Left colon (tissue), 2 donors: Measurements from ENCODE around the gene CTPS2. TPM values are rescaled to one million over a fixed set of nuclear protein-coding genes. Genes with fewer than 3 reads are reported as not detected.
"Not testable (repeated sequence)": the region's sequence is repeated elsewhere in the genome, so short reads cannot be mapped to it uniquely, and the experiment has no call there.

ENCODE experiments used
- ATAC-seq: fragments of 200-7000 bp; cut with Tn5 transposase; one replicate; pipeline ENCODE4 v1.9.1; 2020; ENCODE audit warnings: mild to moderate bottlenecking, moderate library complexity
- DNase-seq, 2 donors: peaks; one replicate each; pipeline ENCODE4 v3.0.0-alpha.2; 2020
- intact Hi-C, 2 donors: fragments of 100-400 bp; cut with DNase I in 1 of 2; cut with micrococcal nuclease in 1 of 2; formaldehyde crosslinking; loops; one replicate each; pipeline versions ENCODE4 v1.11.2 to v1.14.0; 2022; cut with DNase I, micrococcal nuclease
- total RNA-seq, 2 donors: library from RNA; stranded (reverse); fragmentation: NEBNext Ultra II Directional; extraction: Animal tissue kit (Norgen Biotek cat#: 25700); gene quantifications; one replicate each; pipeline ENCODE4 v1.2.1, GENCODE V29; 2021
- donor health status: DM: no; HTN: no; CAD: no.
- donor health status: DM: yes; HTN: yes; CAD: no.

CTPS2 gene
- total RNA-seq, 2 donors from 2014 or later = 16.0 to 16.5 TPM

DNA sequence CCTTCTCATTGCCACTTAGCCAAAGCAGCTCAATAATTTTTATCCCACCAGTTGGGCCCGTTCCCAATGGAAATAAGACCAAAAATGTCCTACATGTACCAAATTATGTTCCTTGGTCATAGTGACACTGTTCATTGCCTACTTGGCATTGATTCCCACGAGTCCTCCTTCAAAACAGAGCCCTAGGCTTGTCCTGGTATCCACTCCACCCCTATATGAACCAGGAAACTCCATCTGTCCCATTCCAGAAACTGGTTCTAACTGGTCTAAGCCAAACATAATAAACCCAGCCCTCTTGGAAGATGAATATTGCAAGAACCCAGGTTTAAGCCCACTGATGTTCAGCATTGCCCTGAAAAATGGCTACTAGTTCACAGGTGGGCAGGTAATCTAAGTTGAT lies 93.4 kb downstream of the CTPS2 start:
- intact Hi-C loops = no loop called here
- peak; percentile 89 for ATAC-seq
- no peak for DNase-seq

DNA sequence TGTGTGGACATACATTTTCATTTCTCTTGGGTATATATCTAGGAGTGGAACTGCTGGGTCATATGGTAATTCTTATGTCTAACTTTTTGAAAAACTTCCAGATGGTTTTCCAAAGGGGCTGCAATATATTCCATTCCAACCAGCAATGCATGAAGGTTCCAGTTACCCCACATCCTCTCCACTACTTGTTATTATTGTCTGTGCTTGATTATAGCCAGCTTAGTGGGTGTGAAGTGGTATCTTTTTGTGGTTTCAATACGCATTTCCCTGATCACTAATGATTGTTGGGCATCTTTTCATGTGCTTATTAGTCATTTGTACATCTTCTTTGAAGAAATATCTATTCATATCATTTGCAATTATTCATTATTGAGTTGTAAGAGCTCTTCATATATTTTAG lies 94.0 kb downstream of the CTPS2 start:
- intact Hi-C loops = no loop called here
- ATAC-seq (no peak), DNase-seq (no peak)

DNA sequence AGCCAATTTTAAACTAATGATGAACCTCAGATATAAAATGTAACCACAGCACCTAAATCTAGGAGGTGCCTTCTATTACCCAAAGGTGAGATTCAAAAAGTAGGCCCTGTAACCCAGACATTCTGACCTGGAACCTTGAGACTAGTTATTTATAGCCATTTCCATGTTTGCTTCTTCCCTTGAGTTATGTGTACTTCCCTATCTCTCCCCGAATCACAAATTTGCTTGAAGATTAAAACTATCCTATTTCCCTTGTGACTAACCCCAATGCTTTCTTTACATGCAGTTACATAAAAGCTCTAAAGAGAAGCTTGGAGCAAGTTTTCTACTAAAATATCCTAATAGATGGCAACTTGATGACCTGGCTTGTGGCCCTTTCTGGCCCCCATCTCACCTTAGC lies 95.1 kb downstream of the CTPS2 start:
- no peak for DNase-seq
- intact Hi-C loops = no loop called here
- no peak for ATAC-seq

DNA sequence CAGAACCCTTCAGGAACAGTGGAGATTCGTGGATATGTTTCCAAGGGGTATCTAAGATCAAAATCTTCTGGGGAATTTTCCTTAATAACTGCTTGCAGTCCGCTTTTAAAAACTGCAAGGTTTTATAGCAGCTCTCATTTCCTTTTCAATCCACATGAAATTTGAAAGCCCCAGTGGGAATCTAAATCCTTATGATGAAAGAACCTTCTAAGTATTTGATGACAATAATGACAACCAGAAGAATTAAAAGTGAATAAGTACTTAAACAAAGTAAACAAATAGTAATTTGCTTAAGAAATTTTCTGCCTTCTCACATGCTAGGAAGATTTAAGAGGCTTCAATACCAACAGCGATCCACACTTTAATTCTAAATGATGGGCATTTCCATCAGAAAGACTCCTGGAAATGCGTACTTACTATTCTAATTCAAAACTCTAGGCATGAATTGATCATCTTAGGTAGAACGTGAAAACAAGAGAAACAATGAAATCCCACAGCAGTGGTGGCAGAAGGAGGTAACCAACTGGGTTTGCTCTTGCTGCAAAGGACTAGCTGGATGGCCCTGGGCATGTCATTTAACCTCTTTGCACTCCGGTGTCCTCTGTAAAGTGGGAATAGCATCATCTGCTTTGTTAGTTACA lies 100.1 kb downstream of the CTPS2 start:
- ATAC-seq (no peak), DNase-seq (no peak)
- intact Hi-C loops = no loop called here

DNA sequence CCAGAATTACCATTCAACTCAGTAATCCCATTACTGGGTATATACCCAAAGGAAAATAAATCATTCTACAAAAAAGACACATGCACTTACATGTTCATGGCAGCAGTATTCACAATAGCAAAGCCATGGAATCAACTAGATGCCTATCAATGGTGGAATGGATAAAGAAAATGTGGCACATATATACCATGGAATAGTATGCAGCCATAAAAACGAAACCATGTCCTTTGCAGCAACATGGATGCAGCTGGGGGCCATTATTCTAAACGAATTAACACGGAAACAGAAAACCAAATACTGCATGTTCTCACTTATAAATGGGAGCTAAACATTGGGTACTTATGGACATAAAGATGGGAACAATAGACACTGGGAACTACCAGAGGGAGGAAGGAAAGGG lies 101.8 kb downstream of the CTPS2 start:
- ATAC-seq, intact Hi-C loops, DNase-seq: not testable (repeated sequence)

DNA sequence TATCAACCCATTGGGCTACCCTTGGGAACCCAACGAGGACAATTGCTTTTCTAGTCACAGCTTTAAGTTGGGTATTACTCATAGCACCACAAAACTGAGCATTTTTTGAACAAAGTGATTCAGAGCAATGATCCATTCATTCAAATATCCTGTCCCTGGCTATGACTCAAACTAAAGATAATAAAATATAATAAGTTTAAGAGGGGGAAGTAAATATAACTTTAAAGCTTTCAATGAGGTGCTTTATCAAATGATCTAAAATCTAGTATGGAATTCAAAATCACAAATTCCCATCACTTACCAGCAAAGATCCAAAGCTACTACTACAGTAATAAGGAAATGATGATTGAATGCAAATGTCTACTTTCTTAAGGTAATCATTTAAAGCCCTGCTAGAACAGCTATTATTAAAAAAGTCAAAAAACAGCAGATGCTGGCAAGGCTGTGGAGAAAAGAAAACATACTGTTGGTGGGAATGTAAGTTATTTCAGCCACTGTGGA lies 102.3 kb downstream of the CTPS2 start:
- ATAC-seq (no peak), DNase-seq (no peak)
- intact Hi-C loops = no loop called here

DNA sequence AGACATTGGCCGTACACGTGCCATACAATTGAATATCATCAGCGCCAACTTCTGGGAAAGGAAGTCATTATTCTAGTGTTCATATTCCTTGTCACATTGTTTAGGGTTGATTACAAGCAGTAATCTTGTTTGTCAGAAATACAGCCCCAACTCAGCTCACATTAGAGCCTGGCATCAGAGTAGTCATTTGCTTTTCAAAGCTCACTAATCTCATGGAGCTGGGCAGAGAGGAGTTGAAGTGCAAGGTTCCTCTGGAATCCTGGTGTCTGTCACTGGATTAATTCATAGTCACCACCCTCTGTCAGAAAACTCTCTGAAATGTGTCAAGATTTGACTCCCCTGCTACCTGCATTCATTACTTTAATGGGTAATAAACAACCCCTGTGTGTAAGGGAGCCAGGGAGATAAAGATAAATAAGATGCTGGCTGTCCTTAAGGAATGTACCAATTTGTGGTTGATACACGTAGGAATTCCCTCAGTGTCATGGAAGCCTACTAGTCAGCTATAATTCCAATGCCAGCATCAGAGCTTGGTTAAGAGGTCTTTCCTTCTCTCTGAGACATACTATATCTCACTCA lies 106.2 kb downstream of the CTPS2 start:
- DNase-seq (no peak), ATAC-seq (no peak)
- intact Hi-C loops = no loop called here

DNA sequence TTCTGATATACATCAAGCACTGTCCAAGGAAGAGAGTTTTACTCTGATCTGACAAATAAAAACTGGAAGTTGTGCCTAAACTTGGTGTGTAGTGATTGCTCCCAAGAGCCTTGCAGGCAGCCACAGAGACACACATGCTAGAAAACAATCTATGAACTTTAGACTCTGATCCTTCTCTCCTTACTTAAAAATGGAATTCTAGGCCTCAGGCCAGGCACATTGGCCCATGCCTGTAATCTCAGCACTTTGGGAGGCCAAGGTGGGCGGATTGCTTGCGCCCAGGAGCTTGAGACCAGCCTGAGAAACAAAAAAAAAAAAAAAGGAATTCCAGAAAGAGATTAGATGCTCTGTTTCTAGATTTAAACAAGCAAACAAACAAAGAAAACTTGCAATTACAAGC lies 108.1 kb downstream of the CTPS2 start:
- intact Hi-C loops = no loop called here
- ATAC-seq = peak; percentile 78
- no peak for DNase-seq

DNA sequence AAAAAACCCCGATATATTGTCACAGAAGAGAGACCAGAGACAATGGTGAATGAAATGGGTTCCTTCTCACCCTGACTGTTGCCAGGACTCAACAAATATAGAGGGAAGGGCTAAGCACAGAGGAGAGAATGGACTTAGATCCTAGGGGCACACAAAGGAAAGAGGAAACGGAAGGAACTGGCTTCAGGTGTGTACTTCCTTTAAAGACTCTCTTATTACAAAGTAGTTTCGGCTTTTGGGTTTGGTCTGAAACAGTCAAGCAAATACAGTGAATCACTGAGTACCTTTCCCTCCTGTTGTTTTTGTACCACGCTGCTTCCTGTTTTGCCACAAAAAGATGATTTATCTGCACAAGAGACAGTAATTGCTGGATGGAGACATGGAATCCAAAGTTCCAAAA lies 108.6 kb downstream of the CTPS2 start:
- intact Hi-C loops = no loop called here
- DNase-seq (no peak), ATAC-seq (peak; percentile 94)

DNA sequence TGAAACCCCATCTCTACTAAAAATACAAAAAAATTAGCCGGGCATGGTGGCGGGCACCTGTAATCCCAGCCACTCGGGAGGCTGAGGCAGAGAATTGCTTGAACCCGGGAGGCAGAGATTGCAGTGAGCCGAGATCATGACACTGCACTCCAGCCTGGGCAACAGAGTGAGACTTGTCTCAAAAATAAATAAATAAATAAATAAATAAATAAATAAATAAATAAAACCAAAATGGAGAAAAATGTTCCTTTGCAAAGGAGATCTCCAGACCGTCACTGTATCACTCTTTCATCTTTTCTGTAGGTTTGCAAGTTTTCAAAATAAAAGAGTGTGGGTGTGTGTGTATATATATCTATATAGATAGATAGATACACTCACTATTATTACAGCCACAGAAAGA lies 109.2 kb downstream of the CTPS2 start:
- ATAC-seq, DNase-seq, intact Hi-C loops: not testable (repeated sequence)

DNA sequence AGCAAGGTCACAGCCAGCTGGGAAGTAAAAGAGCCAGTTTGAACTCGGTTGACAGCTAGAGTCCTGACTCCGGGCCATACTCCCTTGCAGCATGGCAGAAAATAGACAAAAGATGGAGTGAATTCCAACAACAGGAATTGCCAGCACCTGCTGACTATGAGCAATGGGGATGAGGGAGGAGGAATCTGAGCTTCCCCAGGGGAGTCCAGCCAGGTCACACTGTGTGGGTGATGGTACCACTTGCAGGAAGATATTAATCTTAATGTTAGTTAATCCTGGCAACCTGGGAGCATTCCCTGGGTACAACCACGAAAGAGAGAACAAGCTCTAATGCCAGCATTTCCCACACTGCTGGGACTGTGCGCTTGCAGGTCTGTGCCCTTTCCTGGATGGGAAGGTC lies 110.6 kb downstream of the CTPS2 start:
- no peak for DNase-seq
- intact Hi-C loops = no loop called here
- ATAC-seq = no peak

DNA sequence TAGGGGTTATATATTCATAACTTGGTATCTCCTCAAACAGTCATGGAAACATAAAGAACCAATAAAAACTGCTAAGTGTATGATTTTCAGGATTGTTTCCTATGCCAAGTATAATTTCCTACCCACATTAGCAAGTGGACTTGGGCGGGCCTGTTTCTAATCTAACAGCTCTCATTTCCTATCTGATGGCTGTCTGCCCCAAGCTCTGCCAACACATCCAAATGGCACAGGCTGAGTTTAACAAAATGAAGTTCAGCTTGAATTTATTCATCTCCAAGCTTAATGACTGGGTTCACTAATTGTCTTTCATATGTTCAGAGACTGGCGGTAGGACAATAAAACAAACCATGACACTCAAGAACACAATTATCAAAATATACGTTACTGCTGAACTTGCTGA lies 118.0 kb downstream of the CTPS2 start:
- intact Hi-C loops = no loop called here
- DNase-seq (no peak), ATAC-seq (no peak)

DNA sequence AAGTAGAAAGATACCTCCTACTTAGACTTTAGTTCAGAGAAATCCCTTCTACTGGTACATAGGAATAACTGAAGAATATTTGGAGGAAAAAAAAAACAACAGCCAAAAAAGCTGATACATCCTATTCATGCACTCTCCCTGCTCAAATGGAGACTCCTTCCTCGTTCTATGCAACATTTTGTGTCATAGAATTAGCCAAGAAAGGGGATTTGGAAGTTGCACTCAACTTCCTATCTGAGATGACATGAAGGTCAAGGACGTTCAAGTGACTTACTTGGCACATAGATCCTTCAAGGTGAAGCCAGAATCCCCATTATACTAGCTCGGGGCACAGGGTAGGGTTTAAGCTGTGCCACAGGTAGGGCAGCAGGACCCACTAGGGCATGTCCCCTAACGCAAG lies 118.7 kb downstream of the CTPS2 start:
- DNase-seq (no peak), ATAC-seq (no peak)
- intact Hi-C loops = no loop called here

DNA sequence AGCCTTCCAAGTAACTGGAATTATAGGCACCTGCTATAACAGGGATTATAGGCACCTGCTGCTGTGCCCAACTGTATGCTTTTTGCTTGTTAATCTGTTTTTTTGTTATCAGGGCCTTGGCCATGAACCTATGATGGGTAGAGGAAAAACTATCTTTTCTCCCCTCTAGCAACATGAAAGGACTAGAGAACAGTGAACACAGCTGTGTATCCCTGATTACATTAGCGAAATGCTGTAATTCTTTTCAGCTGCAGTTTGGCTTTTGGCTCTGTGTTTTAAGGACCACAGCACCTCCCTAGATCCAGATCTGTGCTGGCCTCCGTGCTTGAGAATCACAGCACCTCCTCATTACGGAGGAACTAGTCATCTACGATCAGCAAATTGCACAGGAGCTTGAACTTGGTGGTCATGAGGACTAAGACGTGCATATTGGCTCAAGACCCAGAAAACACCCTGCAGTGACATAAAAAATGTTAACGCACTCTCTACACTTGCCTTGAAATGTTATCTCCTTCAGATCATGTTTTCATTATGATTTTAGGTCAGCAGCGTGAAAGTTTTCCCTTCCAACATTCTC lies 120.2 kb downstream of the CTPS2 start:
- ATAC-seq (no peak), DNase-seq (no peak)
- intact Hi-C loops = no loop called here

DNA sequence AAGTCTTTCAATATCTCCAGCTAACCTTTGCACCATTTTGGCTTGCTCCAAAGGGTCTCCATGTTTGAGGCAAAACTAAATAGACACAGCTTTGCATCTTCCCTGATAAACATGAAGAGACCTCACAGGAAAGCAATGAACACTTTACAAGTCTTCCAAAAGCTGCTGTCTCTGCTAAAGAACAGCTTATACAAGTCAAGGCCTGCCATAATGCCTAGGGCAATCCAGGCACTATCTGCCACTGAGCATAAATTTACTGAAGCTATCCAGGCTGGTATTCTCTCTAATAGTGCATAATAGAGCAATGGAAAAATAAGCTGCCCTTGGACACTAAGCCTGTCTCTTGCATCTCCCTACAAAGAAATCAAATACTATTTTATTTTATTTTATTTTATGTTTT lies 122.6 kb downstream of the CTPS2 start:
- ATAC-seq = no peak
- intact Hi-C loops = no loop called here
- no peak for DNase-seq

DNA sequence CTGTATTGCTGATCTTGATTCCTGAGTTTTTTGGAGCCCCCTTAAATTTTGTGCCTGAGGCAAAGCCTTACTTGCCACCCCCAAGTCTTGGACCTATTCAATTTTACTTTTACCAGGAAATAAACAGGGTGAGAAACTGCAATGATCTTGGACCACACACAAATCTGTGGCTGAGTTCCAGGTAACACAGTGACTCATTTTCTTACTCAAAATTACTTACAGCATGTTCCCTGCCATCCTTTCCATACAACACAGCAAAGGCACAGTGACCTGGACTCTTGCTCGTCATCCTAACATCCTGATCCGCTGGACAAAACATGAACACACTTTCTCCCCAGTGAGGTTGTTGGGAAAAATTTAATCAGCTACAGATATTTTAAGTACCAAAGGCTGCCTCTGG lies 123.3 kb downstream of the CTPS2 start:
- DNase-seq = no peak
- intact Hi-C loops = no loop called here
- ATAC-seq = no peak

DNA sequence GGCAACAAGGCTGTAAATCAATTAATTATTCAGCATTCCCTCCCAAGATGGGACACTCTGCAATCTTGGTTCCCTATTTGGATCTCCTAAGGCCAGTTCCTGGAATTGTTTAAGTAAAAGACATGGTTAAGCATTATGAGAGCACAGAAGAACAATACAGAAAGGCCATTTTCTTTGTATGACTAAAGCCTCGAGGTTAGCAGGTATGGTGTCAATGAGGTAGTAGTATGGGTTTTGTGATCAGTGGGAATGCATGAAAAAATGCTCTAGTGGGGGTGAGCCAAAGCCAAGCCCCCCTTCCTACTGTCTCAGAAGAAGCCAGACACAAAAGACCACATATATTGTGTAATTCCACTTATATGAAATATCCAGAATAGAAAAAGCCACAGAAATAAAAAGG lies 124.2 kb downstream of the CTPS2 start:
- no peak for ATAC-seq
- no peak for DNase-seq
- intact Hi-C loops = no loop called here

DNA sequence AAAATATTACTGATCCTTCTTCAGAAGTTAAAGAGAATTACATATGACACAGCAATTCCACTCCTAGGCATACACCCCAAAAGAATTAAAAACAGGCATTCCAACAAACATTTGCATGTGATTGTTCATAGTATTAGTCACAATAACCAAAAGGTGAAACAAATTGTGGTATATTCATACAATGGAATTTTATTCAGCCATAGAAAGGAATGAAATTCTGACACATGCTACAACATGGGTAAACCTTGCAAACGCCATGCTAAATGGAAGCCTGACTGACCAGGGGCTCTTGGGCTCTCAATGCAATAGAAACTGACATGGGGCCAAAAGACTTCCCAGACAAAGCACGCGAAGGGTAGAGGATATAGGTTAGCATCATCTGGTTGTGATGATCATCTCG lies 124.6 kb downstream of the CTPS2 start:
- no peak for DNase-seq
- no peak for ATAC-seq
- intact Hi-C loops = no loop called here

DNA sequence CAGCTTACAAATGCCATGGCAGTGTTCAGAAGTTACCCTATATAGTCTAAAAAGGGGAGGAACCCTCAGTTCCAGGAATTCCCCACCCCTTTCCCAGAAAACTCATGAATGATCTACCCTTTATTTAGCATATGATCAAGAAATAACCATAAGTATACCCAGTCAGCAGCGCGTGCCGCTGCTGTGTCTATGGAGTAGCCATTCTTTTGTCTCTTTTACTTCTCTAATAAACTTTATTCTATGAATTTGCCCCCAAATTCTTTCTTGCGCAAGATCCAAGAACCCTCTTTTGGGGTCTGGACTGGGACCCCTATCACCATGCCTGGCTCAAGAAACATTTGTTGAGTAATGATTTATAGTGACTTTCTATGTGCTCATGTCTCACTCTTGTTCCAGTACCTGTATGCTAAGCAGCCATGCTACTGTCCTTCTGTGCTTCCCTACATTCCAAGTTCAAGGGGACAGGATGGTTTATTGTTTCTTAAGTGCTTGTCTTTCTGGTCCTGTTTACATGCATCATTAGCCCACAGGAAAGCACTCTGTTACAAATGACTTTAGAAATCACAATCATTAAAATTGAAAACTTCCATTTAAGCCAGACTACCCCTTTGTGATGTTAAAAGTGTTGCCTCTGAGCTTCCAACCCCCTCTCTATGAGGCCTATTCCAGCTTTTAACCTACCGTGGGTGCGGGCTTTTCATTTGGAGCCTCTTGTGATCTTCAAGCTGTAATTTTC lies 125.9 kb downstream of the CTPS2 start:
- no peak for DNase-seq
- intact Hi-C loops = no loop called here
- no peak for ATAC-seq
